Raji (cell line): ENCODE measurements around the gene CDC42BPB.

Source experiments
- POLR2A ChIP-seq: IDR thresholded peaks from 2 replicates; pipeline ENCODE4 v1.6.1; 2011; ENCODE audit warnings: low read depth, low read length, control low read depth; ENCODE audit not compliant: insufficient read depth

CDC42BPB gene

DNA sequence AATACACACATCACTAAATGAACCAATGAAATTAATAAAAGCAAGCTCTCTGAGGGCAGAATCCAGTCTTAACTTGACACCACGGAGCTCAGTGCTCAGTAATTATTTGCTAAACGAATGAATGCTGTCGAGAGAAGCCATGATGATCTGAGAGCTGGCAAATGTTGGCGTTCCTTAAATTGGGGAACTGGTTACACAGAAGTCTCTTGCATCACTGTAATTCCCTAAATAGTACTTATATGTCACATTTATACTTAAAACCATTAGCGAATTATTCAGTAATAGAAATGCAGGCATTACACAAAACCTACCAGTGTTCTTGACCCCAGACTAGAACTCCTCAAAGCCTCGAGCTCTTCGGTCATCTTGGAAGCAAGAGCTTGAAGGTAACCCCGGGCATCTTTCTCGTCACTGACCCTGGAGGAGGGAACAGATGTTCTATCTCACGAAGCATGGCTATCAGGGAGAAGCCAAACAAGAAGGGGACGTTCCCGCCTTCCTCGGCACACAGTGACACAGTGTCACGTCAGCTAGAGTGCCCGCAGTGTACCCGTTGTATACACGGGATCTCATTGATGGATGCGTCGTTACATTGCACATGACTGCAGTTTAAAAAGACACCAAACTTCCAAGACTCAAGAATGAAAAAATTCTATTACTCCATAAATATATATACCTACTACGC, 91.2 kb downstream of the CDC42BPB start:
- TF ChIP-seq POLR2A = no peak

DNA sequence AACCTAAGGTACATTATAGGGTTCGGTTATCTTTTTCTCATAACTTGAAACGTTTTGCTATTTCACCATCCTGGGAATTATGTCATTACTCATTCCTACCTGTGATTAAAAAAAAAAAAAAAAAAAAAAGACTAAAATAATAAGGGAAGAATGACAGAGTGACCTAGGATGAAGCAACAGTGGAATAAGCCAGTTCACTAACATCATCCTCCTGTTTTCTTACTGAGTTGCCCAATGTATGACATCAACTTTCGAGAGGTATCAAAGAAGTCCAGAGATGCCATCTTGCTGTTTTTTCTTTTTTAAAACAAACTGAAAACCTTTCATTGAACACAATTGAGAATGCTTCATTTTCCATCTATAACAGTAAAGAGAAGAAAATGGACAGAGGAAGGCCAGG, 92.1 kb downstream of the CDC42BPB start:
- no peak for TF ChIP-seq POLR2A

DNA sequence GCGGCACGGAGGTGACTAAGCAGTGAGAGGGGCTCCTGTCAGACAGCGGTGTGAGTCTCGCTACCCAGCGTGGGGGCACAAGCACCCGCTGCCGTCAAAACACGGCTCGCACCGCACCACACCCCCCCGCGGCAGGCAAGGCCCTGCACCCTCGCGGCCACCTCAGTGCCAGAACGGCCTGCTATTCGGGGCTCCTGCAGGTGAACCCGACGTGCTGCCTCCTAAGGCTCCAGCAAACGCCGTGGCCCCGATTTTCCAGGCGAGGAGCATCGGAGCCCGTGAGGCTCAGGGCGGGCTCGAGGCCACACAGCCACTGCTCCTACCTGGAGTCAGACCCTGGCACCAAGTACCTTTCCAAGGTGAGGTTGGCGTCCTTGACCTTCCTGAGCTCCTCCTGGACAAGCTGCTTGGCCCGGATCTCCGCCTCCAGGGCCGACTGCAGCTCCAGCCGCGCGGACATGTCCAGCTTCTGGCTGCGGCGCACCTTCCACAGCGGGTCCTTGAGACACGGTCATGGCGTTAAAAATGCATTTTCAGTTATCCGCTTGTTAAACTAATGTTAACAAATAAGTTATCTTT, 93.1 kb downstream of the CDC42BPB start:
- no peak for TF ChIP-seq POLR2A

DNA sequence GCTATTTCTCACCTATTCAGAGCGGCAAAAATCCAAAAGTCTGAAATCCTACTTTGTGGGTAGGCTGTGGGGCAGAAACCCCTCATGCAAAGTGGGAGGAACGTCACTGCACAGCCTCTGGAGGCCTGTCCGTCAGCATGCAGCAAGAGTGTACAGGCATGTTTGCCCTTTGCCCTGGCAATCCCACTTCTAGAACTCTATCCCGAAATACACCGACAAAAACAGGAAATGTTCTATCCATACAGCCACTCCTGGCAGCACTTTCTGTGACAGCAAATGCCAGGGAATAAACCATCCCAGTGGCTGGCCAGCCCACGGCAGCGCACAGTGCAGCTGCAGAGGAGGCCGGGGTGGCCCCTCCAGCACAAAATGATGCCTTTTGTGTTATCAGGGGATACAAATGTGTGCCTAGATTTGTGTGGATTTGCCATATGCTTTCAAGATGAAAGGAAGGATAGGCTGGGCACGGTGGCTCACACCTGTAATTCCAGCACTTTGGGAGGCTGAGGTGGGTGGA, 95.2 kb downstream of the CDC42BPB start:
- TF ChIP-seq POLR2A = no peak

DNA sequence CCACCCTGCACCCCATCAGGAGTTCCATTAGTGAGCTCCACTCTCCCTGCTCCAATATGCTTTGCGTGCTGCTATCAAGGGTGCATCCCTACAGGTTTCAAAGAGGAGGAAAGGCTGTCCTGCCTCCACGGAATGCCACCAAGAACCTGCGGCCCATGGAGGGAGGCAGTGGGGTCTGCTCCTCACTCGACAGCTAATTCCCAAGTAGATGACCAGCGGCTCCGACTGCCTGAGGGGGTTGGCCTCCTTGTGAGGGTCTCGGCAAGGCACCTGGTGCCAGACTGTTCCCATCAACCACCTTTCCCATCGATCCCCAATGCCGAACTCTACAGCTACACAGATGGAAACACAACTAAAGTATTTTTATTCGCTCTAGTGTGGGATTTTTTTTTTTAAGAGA, 98.9 kb downstream of the CDC42BPB start:
- TF ChIP-seq POLR2A = no peak

DNA sequence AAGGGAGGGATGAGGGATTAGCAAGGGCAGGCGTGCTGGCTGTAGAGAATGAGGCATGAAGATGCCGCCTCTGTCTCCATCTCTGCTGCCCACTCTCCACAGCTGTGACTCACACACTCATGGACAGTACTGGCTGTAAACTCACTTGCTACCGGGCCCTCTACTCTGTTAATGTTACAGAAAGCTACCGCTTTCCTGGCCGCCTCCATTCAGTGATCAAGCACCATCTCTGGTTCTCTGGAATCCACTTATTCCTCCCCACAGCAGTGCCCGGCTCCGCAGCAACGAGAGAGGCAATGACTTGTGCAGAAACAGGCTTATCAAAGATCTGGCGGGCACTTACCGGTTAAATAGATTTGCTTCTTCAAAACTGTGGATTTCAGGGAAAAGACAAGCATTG, 100.1 kb downstream of the CDC42BPB start:
- TF ChIP-seq POLR2A = no peak

DNA sequence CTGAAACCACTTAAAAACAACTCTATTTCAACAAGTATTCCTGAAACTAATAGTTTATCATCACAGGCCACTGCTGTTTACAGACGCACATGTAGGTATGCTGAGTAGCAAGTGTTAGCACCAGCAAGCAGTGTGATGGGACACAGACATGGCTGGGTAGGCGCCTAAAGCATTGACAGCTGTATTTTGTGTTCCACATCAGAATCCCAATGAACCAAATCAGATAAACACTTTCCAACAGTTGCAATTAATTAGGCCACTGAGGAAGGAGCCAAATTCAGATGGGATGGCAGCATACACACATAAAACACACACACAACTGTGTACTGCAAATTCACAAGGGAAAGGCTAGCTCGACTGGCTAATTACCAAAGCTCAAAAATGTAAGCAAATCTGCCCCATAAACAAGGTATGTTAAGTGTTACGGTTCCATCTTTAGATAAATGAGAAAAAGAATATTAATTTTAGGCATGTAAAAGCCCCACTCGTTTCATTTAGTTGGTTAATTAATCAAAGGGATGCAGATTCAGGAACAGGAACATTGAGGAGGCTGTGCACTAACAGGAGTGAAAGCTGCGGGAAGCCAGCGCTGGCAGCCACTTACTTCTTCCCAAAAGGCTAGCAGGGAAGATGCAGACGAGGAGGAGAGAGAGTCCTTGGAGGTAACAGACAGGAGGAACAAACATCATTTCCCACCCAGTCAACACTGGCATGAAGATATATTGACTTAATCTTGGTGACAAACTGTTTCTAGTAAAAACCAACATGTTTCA, 101.5 kb downstream of the CDC42BPB start:
- no peak for TF ChIP-seq POLR2A

DNA sequence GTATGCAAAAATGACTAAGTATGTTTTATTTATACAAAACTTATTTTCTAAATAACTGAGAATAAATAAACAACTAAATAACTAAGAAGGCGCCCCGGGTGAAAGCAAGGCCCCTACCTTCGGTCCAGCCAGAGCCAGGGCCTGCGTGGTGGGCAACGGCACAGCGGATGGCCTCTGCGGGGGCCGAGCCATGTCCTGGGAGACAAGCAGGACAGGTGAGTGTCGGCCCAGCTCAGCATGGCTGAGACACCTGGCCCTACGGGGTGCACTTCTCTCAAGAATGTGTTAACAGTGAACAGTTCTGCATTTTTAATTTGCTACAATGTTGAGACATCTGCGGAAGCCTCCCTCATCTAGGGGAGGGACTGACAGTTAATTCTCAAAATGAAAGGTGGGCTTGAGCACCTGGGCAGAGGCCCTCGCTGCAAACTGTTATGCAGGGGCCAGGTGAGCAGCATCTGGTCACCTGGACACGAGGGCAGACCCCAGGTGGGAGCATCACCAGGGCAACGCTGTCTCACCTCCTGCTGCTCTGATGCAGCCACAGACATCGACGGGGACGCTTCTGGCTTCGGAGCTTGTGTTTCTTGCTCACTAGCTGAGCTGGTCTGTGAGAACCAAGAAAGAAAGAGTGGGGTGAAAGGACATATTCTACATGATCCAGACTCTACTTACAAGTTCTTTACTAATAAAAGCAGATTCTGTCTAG, 103.1 kb downstream of the CDC42BPB start:
- no peak for TF ChIP-seq POLR2A

DNA sequence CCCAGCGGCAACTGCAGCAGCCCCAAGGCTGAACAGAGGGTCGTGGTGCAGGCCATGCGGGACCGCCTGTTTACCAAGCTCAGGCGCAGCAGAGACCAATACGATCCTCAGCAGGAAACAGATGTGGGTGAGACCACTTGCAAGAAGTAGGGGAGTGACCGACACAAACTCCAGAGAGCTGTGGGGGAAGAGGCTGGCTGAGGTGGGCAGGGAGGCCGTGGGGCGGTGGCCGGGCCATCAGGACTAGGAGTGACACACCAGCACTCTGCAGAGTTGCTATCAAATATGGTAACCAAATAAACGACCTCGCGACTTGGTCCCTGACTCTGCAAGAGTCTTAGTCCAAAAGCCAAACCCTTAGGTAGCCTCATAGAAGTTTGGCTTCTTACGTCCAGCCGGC, 104.2 kb downstream of the CDC42BPB start:
- no peak for TF ChIP-seq POLR2A

DNA sequence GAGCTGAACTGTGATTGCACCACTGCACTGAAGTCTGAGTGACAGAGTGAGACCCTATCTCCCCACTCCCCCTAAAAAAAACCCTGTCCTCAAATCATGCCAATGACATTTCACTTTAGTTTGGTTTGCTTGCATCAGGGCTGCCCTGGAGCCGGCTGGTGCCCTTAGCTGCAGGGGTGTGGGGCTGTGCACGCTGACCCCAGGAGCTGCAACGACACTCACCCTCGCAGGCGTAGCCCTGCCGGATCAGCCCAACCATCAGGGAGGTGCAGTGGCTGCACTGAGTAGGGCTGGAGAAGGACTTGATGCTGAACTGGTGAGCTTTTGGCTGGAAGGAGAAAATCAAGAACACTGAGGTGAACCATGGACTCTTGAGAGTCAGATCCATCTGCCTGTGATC, 105.1 kb downstream of the CDC42BPB start:
- TF ChIP-seq POLR2A = no peak

DNA sequence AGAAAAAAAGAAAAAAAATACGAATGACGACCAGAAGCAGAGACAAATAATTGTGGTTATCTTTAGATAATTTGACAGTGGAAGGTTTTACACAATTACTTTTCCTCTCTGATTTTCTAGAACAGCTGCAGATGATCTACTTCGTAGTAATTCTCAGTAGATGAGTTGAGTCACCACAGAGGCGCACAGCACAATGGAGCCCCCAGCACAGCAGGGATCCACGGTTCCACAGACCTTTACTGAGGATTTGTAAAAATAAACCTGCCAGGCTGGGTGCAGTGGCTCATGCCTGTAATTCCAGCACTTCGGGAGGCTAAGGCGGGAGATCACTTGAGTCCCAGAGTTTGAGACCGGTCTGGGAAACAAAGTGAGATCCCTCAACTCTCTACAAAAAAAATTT, 105.5 kb downstream of the CDC42BPB start:
- TF ChIP-seq POLR2A = no peak

DNA sequence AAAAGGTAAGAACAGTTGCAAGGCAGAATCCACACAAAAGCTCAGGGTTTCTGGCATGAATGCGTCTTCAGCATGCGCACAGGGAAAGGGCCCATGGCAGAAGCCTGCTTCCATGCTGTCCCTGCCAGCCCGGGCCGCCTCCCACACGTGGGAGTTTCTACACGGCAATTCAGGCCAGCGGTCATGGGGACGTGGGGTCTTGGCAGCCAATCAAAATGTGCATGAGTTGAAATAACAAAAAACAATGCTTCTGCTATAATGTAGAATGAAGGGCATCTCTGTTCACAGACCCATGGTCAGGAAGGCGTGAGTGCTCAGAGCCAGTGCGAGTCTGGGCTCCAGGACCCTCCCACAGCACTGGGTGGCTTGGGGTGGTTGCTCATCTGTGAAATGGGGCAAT, 106.3 kb downstream of the CDC42BPB start:
- no peak for TF ChIP-seq POLR2A

DNA sequence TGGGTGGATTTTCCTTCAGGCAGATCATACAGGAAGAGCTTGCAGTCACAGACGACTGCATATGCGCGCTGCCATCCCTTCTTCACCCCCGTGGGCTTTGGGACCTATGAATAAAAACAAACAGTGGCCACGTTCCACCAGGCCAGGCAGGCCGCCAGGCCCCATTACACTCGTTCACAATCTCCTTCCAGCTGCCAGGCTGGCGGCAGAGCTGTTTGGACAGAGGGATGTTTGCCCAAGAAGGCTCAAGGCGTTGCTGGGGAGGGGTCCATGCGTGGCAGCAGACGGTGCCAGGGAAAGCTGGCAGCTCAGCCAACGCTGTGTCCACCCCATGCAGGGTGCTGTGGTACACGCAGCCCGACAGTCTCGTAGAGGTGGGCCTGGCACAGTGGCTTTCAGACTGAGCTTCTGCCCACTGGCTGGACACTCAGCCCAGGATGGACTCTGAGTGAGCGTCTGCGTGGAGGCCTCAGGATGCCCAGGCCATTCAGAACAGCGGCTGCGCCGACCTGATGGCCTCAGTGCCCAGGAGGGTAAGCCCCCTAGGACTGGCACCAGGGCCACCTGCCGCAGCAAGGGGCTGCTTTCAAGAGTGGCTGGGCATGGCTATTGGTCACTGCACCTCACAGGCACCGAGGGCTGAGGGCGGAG, 107.4 kb downstream of the CDC42BPB start:
- TF ChIP-seq POLR2A = no peak

DNA sequence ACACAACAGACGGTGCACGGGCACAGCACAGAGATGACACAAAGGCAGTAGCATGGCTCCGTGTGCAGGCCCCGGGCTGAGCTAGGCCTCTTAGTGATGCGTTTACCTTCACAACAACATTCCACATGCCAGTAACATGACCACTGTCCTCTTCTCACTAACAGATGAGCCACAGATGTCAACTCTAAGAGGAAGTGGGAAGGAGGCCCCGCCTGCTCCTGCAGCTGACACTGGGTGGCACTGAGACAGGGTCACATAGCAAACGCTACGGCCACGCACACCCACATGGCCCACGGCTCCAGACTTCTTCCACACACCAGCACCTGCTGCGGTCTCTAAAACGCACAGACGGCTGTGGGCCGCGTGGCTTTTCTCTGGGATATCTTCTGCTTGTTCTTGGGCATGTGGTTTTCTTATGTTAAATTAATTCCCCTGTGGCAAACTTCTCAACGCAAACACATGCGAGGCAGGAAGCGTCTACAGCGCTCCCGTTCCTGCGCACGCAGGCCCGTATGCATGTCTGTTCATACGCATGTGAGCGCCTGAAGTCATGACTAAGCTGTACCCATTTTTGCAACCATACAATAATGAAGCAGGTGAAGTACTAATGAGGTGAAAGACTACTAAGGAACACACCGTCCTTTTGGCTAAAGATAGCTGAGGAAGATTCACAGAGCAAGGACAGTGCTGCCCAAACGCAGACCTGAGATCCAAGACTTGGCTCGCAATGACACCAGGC, 108.1 kb downstream of the CDC42BPB start:
- no peak for TF ChIP-seq POLR2A

DNA sequence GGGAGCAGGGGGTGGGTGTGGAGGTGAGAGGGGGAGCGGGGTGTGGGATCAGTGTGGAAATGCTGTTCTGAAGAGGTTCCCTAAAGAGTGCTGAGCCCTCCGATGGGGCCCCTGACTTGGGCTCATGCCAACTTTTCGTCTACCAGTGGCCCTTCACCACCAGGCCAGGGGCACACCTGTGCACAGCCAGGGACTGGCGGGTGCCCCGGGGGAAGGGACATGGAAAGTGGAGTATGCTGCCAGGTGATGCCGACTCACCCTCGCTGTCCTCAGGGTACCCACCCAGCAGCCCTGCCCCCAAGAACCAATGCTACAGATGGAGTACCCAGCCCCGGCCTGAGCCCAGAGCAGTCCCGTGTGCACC, 108.7 kb downstream of the CDC42BPB start:
- no peak for TF ChIP-seq POLR2A
